Measurements from ENCODE around the gene DOK3.

DOK3 gene, protein sequence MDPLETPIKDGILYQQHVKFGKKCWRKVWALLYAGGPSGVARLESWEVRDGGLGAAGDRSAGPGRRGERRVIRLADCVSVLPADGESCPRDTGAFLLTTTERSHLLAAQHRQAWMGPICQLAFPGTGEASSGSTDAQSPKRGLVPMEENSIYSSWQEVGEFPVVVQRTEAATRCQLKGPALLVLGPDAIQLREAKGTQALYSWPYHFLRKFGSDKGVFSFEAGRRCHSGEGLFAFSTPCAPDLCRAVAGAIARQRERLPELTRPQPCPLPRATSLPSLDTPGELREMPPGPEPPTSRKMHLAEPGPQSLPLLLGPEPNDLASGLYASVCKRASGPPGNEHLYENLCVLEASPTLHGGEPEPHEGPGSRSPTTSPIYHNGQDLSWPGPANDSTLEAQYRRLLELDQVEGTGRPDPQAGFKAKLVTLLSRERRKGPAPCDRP

DNA sequence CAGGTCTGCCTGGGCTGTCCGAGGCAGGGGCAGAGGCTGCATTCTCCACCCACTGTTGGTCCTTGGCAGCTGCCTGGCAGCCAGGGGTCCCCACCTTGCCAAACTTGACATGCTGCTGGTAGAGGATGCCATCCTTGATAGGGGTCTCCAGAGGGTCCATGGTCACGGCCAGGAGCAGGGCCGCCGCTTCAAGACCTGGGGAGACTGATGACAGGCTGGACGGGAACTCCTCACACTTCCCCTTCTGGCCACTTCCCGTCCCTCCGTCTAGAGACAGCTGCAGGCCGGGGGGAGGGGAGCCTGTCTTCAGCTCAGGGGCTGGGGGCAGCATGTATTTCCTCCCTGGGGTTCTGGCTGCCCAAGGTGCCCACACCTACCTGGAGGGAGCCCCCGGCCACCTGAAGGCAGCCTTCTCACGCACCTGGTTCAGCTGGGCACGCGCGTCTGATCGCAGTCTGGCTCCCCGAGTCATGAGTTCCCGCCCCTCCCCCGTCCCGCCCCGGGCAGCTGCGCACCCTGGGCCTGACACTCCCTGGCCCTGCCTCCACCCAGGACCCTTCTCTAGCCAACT lies at the start of gene DOK3:
Gene DOK3, minus strand, starts transcription at position 446 of the 571 bp plus-strand sequence. Its CDS starts 286 bp downstream, at position 160.
- no peak within 1 kb of the TSS for H3K27ac ChIP-seq
- TF ChIP-seq, protein P1, sequence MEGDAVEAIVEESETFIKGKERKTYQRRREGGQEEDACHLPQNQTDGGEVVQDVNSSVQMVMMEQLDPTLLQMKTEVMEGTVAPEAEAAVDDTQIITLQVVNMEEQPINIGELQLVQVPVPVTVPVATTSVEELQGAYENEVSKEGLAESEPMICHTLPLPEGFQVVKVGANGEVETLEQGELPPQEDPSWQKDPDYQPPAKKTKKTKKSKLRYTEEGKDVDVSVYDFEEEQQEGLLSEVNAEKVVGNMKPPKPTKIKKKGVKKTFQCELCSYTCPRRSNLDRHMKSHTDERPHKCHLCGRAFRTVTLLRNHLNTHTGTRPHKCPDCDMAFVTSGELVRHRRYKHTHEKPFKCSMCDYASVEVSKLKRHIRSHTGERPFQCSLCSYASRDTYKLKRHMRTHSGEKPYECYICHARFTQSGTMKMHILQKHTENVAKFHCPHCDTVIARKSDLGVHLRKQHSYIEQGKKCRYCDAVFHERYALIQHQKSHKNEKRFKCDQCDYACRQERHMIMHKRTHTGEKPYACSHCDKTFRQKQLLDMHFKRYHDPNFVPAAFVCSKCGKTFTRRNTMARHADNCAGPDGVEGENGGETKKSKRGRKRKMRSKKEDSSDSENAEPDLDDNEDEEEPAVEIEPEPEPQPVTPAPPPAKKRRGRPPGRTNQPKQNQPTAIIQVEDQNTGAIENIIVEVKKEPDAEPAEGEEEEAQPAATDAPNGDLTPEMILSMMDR (conservative IDR thresholded peaks at IDR 0.05), result no peak
- no peak for TF ChIP-seq ZFX (IDR thresholded peaks at IDR 0.05)

DNA sequence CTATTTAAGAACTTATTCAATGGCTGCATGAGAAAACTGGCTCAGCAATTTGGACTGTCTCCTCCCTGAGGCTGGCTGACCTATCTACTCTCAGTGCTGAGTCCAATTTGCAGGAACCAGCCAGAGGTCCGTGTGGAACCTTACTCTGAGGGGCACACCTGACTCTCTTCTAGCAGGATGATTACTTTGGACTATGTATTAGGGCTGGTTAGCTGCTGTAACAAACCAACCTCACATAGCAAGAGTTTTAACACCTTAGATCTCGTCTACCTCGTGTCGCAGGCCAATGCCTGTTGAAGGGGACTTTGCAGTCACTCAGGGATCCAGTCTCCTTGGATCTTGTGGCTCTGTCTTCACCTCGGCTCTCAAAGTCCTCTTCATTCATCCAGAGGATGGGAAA lies 48.2 kb upstream of the DOK3 start:
- H3K27ac ChIP-seq, result no peak overlapping the region

DNA sequence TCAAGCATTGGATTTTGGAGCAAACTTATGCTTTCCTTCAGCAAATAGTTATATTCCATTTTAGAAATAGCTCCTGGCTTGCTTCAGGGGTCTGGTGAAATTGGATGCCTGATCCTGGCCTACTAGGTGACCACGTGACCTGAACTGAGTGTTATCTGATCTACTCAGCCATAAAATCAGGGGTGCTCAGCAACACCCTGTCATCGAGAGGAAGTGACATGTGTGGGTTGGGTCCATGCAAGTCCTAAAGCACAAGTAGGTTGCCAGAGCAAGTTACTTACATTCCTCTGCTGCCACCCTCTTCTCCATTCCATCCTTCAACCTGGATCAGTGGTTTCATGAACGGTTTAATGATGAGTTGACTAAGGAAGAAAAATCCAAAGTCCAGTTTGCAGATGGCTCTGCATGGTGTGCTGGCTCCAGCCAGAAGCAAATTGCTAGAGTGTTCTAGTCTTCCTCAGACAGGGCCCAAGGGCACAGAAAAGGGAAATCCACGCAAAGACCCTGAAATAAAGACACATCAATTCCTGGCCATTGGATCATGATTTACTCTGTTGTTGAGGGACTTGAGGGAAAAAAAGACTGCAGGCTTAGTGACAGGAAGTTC lies 47.5 kb upstream of the DOK3 start:
- TF ChIP-seq, protein P1 (conservative IDR thresholded peaks at IDR 0.05), result no peak
- no peak for TF ChIP-seq ZFX (IDR thresholded peaks at IDR 0.05)
- no peak overlapping the region for H3K27ac ChIP-seq

More for the DNA sequence above, 48.2 kb upstream of the DOK3 start:
- TF ChIP-seq, protein P1 (conservative IDR thresholded peaks at IDR 0.05), result no peak
- no peak for TF ChIP-seq ZFX (IDR thresholded peaks at IDR 0.05)

DNA sequence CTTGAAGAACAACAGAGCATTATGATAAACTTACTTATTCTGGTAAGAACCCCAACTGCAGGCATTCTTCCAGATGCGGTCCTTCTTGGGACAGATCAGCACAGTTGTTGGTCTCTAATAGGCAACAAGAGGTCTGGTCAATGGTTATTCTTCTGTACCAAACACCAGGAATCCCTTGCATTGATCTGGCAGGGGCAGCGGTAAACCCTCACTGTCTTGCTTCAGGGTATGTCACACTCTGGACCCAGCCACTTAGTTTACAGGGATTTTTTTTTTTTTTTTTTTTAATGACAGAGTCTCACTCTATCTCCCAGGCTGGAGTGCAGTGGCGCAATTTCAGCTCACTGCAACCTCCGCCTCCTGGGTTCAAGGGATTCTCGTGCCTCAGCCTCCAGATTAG lies 46.0 kb upstream of the DOK3 start:
- TF ChIP-seq, protein P1 (conservative IDR thresholded peaks at IDR 0.05), result no peak
- no peak for TF ChIP-seq ZFX (IDR thresholded peaks at IDR 0.05)

DNA sequence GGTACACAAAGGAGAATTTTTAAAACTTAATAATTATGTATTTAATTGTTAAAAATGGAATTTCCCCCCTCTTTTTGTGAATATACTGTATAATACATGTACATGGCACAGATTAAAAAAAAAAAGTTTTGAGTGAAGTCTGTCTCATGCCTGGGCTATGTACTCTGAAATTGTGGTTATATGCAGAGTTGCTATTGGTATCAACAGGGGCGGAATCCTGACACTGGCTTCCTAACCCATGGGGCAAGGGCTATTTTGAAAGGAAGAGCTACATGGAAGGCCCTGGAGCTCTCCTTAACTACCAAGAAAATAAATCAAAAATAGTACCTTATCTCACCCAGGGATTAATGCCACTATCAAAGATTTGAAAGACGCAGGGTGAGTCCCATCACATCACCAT lies 45.6 kb upstream of the DOK3 start:
- TF ChIP-seq, protein P1 (conservative IDR thresholded peaks at IDR 0.05), result no peak
- no peak for TF ChIP-seq ZFX (IDR thresholded peaks at IDR 0.05)
- peak overlapping the region; percentile 85; the same call in 1 of the 2 replicates for H3K27ac ChIP-seq

More for the DNA sequence above, 46.0 kb upstream of the DOK3 start:
- H3K27ac ChIP-seq, result no peak overlapping the region

DNA sequence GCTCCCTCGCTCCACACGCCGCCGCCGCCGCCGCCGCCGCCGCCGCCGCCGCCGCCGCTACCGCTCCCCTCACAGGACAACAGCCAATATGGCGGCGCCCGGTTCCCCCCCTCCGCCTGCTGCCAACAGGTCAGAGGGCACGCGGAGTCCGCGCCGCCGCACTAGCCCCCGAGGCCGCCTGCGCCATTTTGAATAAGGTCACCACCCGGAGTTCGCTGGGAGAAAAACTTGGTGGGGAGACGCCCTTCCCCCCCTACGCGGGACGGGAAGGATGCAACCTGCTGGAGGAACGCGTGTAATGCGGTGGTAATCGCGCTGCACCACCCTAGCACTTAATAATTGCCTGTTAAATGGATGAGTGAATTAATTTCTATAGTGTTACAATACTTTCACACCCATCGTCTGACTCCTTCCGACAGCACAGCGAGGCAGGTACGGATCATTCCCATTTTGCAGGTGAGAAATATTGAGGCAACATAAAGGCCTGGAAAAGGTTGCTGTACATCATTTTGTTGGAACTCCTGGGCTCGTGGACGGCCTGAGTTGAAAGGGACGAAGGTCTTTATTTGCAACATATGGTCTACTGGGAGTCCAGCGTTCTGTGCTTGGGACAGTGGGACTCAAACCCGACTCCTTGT lies 45.0 kb upstream of the DOK3 start, which contains the start of gene FAM193B:
Gene FAM193B, minus strand, starts transcription at position 90 of the 638 bp plus-strand sequence. CDS start 105 bp downstream, outside the sequence.
- TF ChIP-seq ZFX (IDR thresholded peaks at IDR 0.05), result no peak
- TF ChIP-seq, protein P1 (conservative IDR thresholded peaks at IDR 0.05), result peak; percentile 43
- H3K27ac ChIP-seq, result peak within 1 kb of the TSS; percentile 85
